GM23248 (cell line): ENCODE measurements around the gene CSF1R.

Experiments used
- EZH2 ChIP-seq: fragments of 200-600 bp; sonication (generic); IDR thresholded peaks from 2 replicates; pipeline ENCODE4 v1.6.1; 2018; ENCODE audit warnings: antibody characterized with exemption, mild to moderate bottlenecking; ENCODE audit not compliant: insufficient read depth, poor library complexity, severe bottlenecking
- EZH2phosphoT487 ChIP-seq: fragments of 200-600 bp; sonication (generic); IDR thresholded peaks from 2 replicates; pipeline ENCODE4 v1.6.1; 2018; ENCODE audit warnings: antibody characterized with exemption, moderate library complexity, mild to moderate bottlenecking, low read depth; ENCODE audit not compliant: insufficient read depth

- no peak for TF ChIP-seq EZH2phosphoT487
- TF ChIP-seq EZH2: no peak
Measured at GRCh38 chr5:150066436-150066835, 19.9 kb downstream of the CSF1R start.
